B cell (primary cell): ENCODE results near the gene ATP1B3. TPM values are rescaled to one million over a fixed set of nuclear protein-coding genes. Genes with fewer than 3 reads are reported as not detected.
A peak's percentile ranks its signal among the peaks of the same experiment; 100 is the strongest.
"Not testable (repeated sequence)": the region's sequence is repeated elsewhere in the genome, so short reads cannot be mapped to it uniquely, and the experiment has no call there.

Experiments
- ATAC-seq: fragments of 200-7000 bp; cut with Tn5 transposase; one replicate; pipeline ENCODE4 v1.10.0; 2021; ENCODE audit warnings: low read depth, mild to moderate bottlenecking, moderate number of reproducible peaks, moderate library complexity
- CTCF ChIA-PET: fragments of 350-600 bp; sonication (Branson Sonifier 250); formaldehyde crosslinking; loops from one replicate; lab custom pipeline; 2021; ENCODE audit warnings: antibody characterized with exemption, inconsistent platforms; lab: Charles Lee
- POLR2A ChIA-PET: fragments of 350-600 bp; sonication (Branson Sonifier 250); formaldehyde crosslinking; loops from one replicate; lab custom pipeline; 2021; ENCODE audit warnings: antibody characterized with exemption; lab: Charles Lee
- DNase-seq: peaks from one replicate; pipeline ENCODE4 v3.0.0; 2013
- H2AFZ ChIP-seq: 2 replicates; pipeline ENCODE4 v1.6.1; 2012; ENCODE audit warnings: mild to moderate bottlenecking, low read depth, low read length; ENCODE audit not compliant: insufficient read depth, poor library complexity, severe bottlenecking
- H3K27ac ChIP-seq, 2 donors: 1 replicate in 1 of 2; 2 replicates in 1 of 2; pipeline ENCODE4 v1.5.1; 2012 to 2013; ENCODE audit warnings: low read length in 2 of 2, mild to moderate bottlenecking in 2 of 2, moderate library complexity in 1 of 2
- H3K27me3 ChIP-seq, 4 experiments: fragments of 200-600 bp in 1 of 4; sonication (generic) in 1 of 4; replicated peaks in 1 of 4; 1 replicate in 2 of 4; 2 replicates in 2 of 4; pipeline versions ENCODE4 v1.6.1 to v1.7.0; 2013 to 2016; ENCODE audit warnings: low read length in 3 of 4, mild to moderate bottlenecking in 2 of 4, mixed read lengths in 1 of 4, moderate library complexity in 1 of 4; ENCODE audit not compliant: insufficient read depth in 4 of 4, control insufficient read depth in 3 of 4; ENCODE audit errors: control extremely low read depth in 1 of 4
- H3K36me3 ChIP-seq, 2 experiments: replicated peaks in 1 of 2; 1 replicate in 1 of 2; 2 replicates in 1 of 2; pipeline versions ENCODE4 v1.6.1 to v1.7.1; 2013; ENCODE audit warnings: low read length in 1 of 2; ENCODE audit not compliant: insufficient read depth in 2 of 2, control insufficient read depth in 1 of 2; ENCODE audit errors: control extremely low read depth in 1 of 2, extremely low read depth in 1 of 2
- H3K4me1 ChIP-seq, 2 donors: fragments of 200-600 bp in 1 of 2; sonication (generic) in 1 of 2; 1 replicate in 1 of 2; 2 replicates in 1 of 2; pipeline versions ENCODE4 v1.5.1 to v1.6.1; 2013 to 2017; ENCODE audit warnings: low read length in 2 of 2; ENCODE audit not compliant: control insufficient read depth in 2 of 2, insufficient read depth in 2 of 2
- H3K4me2 ChIP-seq: replicated peaks from 2 replicates; pipeline ENCODE3; 2012; ENCODE audit warnings: mild to moderate bottlenecking, low read depth, low read length; ENCODE audit not compliant: poor library complexity, severe bottlenecking
- H3K4me3 ChIP-seq, 5 experiments: fragments of 200-600 bp in 1 of 5; sonication (generic) in 1 of 5; 1 replicate in 3 of 5; 2 replicates in 2 of 5; pipeline versions ENCODE4 v1.5.1 to v1.7.0; 2011 to 2016; ENCODE audit warnings: low read length in 4 of 5, mild to moderate bottlenecking in 4 of 5, low read depth in 2 of 5, control low read depth in 1 of 5, moderate library complexity in 1 of 5; ENCODE audit not compliant: insufficient read depth in 1 of 5; ENCODE audit errors: control extremely low read depth in 1 of 5, extremely low read depth in 1 of 5
- H3K79me2 ChIP-seq: fragments of 200-600 bp; sonication (generic); one replicate; pipeline ENCODE4 v1.6.0; 2016; ENCODE audit warnings: low read length; ENCODE audit not compliant: control insufficient read depth, insufficient read depth
- H3K9ac ChIP-seq: fragments of 200-600 bp; sonication (generic); 2 replicates; pipeline ENCODE4 v1.6.1; 2017; ENCODE audit warnings: mild to moderate bottlenecking, low read length, moderate library complexity
- H3K9me3 ChIP-seq, 3 donors: one replicate each; pipeline versions ENCODE4 v1.6.1 to v1.7.1; 2013; ENCODE audit warnings: low read length in 2 of 3; ENCODE audit not compliant: control insufficient read depth in 2 of 3, insufficient read depth in 1 of 3; ENCODE audit errors: control extremely low read depth in 1 of 3
- H4K20me1 ChIP-seq: 2 replicates; pipeline ENCODE4 v1.6.0; 2012; ENCODE audit warnings: mild to moderate bottlenecking, low read length; ENCODE audit not compliant: insufficient read depth, control insufficient read depth, poor library complexity, severe bottlenecking
- H3K27ac Mint-ChIP-seq: one replicate; pipeline ENCODE4 v1.8.0; 2021; ENCODE audit warnings: mixed read lengths
- H3K27me3 Mint-ChIP-seq: one replicate; pipeline ENCODE4 v1.8.0; 2021; ENCODE audit warnings: mixed read lengths
- H3K4me1 Mint-ChIP-seq: one replicate; pipeline ENCODE4 v1.8.0; 2021; ENCODE audit warnings: mixed read lengths
- H3K4me3 Mint-ChIP-seq: one replicate; pipeline ENCODE4 v1.8.0; 2021; ENCODE audit warnings: mixed read lengths
- H3K9me3 Mint-ChIP-seq: one replicate; pipeline ENCODE4 v1.8.0; 2022; ENCODE audit warnings: mixed read lengths; ENCODE audit not compliant: insufficient read depth
- CTCF ChIP-seq: fragments of 200-600 bp; IDR thresholded peaks from one replicate; pipeline ENCODE4 v1.8.0; 2022; ENCODE audit warnings: antibody characterized with exemption, mild to moderate bottlenecking
- EZH2 ChIP-seq: IDR thresholded peaks from 2 replicates; pipeline ENCODE4 v1.6.1; 2012; ENCODE audit warnings: borderline replicate concordance, low read depth, mild to moderate bottlenecking, moderate library complexity, low read length; ENCODE audit not compliant: insufficient read depth, poor library complexity, severe bottlenecking
- WGBS: methylation state at CpG from one replicate; pipeline ENCODE4 v1.1.5; 2013; ENCODE audit warnings: missing lambda C conversion rate; ENCODE audit not compliant: insufficient coverage; 5-methylcytosine and 5-hydroxymethylcytosine counted together
- intact Hi-C: fragments of 100-400 bp; cut with micrococcal nuclease; formaldehyde crosslinking; loops from one replicate; pipeline ENCODE4 v1.10.0; 2022
- polyA plus RNA-seq: library from polyadenylated mRNA; depleted of rRNA; stranded (reverse); fragments of >200 nt; gene quantifications from 2 replicates; pipeline ENCODE4 v1.2.3, GENCODE V29; 2012
- total RNA-seq, 2 donors: library from RNA; stranded (reverse); fragments of 120-200 nt in 1 of 2; gene quantifications; 1 replicate in 1 of 2; 2 replicates in 1 of 2; pipeline versions ENCODE4 v1.2.3 to v1.2.4, GENCODE V29; 2013 to 2022

ATP1B3 gene
- total and polyA plus RNA-seq, 2 donors (not counting 1 experiment from before 2014, with no cell fraction given): 20.7 to 28.8 TPM

- DNase-seq (no peak), ATAC-seq (no peak)
- H3K4me3 Mint-ChIP-seq: no peak overlapping the region
- TF ChIP-seq CTCF (no peak), EZH2 (no peak)
- H3K27ac Mint-ChIP-seq: no peak overlapping the region
- Histone ChIP-seq H3K4me1 (peaks cover 6 to 7% of the 10 kb centered on the region in 2 donors), H4K20me1 (no peaks in the 10 kb centered on the region), H3K27ac (no peak overlapping the region), H2AFZ (no peak overlapping the region), H3K9ac (no peak overlapping the region), H3K4me3 (no peak overlapping the region), H3K36me3 (peaks cover 0 to 8% of the 10 kb centered on the region in 2 experiments), H3K4me2 (no peak overlapping the region), H3K9me3 (peaks cover 0 to 8% (median 4%) of the 10 kb centered on the region in 3 donors), H3K27me3 (no peaks in the 10 kb centered on the region), H3K79me2 (peaks cover 5% of the 10 kb centered on the region)
- POLR2A ChIA-PET: no interaction called here
- intact Hi-C loops: no loop called here
- no peaks in the 10 kb centered on the region for H3K27me3 Mint-ChIP-seq
- H3K4me1 Mint-ChIP-seq: peaks cover 12% of the 10 kb centered on the region
- CTCF ChIA-PET: interaction anchor here (2.5 kb wide), 1 partner anchor 8 kb away, joined by 9 read pairs; no protein-coding TSS in a partner anchor
- H3K9me3 Mint-ChIP-seq: peaks cover 3% of the 10 kb centered on the region
- WGBS: 93% methylated on average over 1 of the region's 2 CpGs
Observed at GRCh38 chr3:141905129-141905528, 28.7 kb downstream of the ATP1B3 start.

- ATAC-seq (no peak), DNase-seq (no peak)
- intact Hi-C loops: no loop called here
- POLR2A ChIA-PET: no interaction called here
- Histone ChIP-seq H3K4me3 (no peak overlapping the region), H3K9ac (no peak overlapping the region), H3K4me2 (no peak overlapping the region), H3K27me3 (no peaks in the 10 kb centered on the region), H3K36me3 (peaks cover 0 to 6% of the 10 kb centered on the region in 2 experiments), H4K20me1 (no peaks in the 10 kb centered on the region), H3K4me1 (no peaks in the 10 kb centered on the region), H3K79me2 (no peaks in the 10 kb centered on the region), H2AFZ (no peak overlapping the region), H3K27ac (no peak overlapping the region), H3K9me3 (no peaks in the 10 kb centered on the region)
- Mint-ChIP-seq H3K9me3 (no peaks in the 10 kb centered on the region), H3K27ac (peak overlapping the region; percentile 0), H3K4me3 (no peak overlapping the region), H3K4me1 (no peaks in the 10 kb centered on the region), H3K27me3 (no peaks in the 10 kb centered on the region)
- CTCF ChIA-PET: interaction anchor here (1.3 kb wide), 1 partner anchor 171 kb away, joined by 3 read pairs; the partner anchor contains the start of gene RNF7
- no peak for TF ChIP-seq CTCF
Observed at GRCh38 chr3:141909408-141909807, 33.0 kb downstream of the ATP1B3 start.

GRCh38 chr3:141909986-141910385 lies 33.5 kb downstream of the ATP1B3 start:
- intact Hi-C loops: loop anchor here (5.0 kb wide), 1 partner anchor 33 kb away; the partner anchor contains the start of gene ATP1B3
- POLR2A ChIA-PET, H4K20me1 ChIP-seq, H3K4me2 ChIP-seq, H3K9ac ChIP-seq, H2AFZ ChIP-seq, H3K27ac ChIP-seq, H3K9me3 ChIP-seq, H3K4me3 Mint-ChIP-seq, H3K4me1 Mint-ChIP-seq, H3K36me3 ChIP-seq, H3K27me3 Mint-ChIP-seq, H3K4me1 ChIP-seq, DNase-seq, ATAC-seq, H3K4me3 ChIP-seq, H3K9me3 Mint-ChIP-seq, H3K27me3 ChIP-seq, CTCF ChIA-PET, H3K79me2 ChIP-seq, H3K27ac Mint-ChIP-seq: not testable (repeated sequence)
- 100% methylated on average over 1 of the region's 4 CpGs for WGBS
